GM19324 (cell line): ENCODE results near the gene SLC6A2.
"Not testable (repeated sequence)": the region's sequence is repeated elsewhere in the genome, so short reads cannot be mapped to it uniquely, and the experiment has no call there.

Experiments
- ATAC-seq: cut with Tn5 transposase; IDR thresholded peaks from one replicate; pipeline ENCODE4 v1.9.1; 2021; ENCODE audit warnings: mild to moderate bottlenecking, moderate library complexity; ENCODE audit not compliant: unreplicated experiment, low FRiP score

The SLC6A2 gene

GRCh38 chr16:55703003-55704001 lies 47.5 kb downstream of the SLC6A2 start:
- no peak for ATAC-seq

DNA sequence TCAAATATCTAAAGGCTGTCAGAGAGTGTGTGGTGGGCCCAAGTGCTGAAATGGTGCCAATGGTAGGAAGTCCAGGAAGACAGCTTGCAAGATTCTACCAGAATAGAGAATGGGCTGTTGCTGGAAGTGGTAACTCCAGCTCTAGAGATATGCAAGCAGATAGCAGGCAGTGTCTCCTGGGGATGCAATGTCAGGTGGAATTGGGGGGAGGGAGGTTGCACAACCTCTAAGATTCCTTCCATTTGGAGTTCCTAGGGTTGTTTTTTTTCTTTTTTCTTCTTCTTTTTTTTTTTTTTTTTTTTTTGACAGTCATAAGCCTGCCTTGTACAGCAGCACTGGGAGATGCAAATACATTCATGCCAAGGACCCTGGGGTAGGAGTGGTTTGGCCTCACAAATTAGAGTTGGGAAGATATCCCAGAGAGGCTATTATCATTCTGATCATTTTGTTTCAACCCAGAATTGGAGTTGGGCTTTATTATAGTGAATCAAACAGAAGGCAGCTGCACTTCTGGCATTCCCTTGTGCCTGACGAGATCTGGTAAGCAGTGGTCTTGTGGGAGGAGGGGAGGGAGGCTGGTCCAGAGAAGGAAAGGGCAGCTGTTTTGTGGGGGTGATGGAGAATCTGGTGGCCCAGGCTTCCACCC lies 51.1 kb downstream of the SLC6A2 start:
- ATAC-seq: no peak

GRCh38 chr16:55709801-55710200 lies 54.0 kb downstream of the SLC6A2 start:
- ATAC-seq: no peak

DNA sequence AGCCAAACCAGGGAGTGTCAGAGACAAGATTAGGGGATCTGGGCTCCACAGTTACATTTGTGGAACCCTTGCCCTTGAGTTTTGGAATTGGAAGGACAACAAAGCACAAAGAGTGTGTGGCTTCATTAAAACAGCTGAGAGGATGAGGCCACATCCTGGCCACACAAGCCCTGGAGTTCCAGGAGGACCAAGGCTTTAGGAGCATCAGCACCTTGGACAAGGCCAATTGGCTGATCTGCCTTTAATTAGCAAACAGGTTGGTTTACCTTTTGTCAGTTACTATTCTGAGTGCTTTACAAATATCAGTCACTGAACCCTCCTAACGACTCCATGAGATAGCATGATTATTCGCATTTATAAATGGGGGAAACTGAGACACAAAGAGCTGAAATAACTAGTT lies 54.7 kb downstream of the SLC6A2 start:
- ATAC-seq: no peak

DNA sequence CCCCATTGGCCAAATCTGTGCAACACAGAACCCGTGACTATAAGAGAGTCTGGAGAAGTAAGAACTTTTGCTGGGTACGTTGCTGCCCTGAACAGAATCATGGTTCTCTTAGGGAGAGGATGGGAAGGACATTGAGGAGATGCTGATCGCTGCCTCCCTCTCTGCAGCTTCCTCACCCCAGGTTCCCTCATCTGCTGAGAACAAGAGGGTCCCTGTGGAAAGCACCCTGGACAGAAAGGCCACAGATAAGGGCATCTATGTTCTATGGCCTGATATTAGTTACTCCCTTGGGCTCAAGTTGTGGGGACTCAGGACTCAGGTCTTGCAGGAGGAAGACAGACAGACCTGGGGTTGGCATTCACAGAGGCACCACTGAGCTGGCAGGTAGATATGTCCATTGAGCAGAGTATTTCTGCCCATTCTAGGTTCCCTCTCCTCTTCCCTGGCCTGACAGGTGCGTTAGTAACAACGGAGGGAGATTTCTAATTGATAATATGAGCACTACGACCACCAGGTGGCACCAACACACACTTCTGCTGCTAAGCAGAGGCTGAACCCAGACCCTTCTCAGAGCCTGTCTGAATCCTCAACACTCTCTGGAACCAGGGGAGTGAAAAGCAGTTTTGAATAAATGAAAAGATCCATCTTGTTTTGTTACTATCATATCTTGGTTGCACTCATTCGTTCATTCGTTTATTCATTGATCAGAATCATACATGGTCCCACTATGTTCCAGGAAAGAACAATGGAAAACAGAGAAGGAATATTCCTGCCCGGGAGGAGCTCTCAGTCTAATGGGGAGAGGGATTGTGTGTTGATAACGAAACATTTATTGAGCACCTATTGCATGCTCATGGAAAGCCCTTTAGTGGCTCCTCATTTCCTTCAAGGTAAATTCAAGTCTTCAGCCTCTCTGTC lies 56.4 kb downstream of the SLC6A2 start:
- ATAC-seq: peak; percentile 75

GRCh38 chr16:55713103-55713502 lies 57.3 kb downstream of the SLC6A2 start:
- ATAC-seq: no peak

DNA sequence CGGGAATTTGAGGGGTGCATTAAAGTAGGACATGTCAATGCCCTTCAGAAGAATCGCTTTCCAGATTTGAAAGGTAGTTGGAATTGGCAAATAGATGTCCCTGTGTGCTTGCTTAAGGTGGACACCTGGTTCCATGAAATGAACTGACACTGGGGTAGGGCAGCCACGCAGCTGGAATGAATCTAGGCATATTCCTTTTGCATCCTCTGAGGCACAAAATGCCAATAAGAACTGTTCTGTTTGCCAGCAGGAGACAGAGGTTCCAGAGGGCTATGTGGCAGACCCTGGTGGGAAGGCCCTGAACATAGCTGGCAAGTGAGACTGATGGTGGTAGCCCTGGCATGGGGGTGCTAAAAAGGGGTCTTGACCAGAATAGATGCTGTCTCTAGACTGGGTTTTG lies 61.5 kb downstream of the SLC6A2 start:
- no peak for ATAC-seq

GRCh38 chr16:55725055-55725777 lies 69.4 kb downstream of the SLC6A2 start:
- ATAC-seq: no peak

DNA sequence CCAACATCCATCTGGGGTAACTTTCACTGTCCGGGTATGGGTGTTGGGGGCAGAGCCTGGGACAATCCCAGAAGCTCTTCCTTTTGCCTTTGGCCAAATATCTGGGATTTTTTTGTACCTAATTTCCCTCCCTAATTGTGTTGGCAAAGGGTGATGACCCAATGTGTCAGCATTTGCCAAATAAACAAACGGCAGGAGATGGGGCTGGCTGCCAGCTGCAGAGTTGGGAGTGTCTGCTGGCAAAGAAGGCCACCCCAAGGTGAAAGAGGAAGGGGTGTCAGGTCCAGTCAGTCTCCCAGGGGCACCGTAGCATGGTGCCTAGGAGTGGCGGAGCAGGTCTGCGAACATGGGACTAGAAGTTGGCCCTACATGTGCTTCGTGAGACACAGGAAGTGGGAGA lies 73.0 kb downstream of the SLC6A2 start:
- ATAC-seq: no peak

DNA sequence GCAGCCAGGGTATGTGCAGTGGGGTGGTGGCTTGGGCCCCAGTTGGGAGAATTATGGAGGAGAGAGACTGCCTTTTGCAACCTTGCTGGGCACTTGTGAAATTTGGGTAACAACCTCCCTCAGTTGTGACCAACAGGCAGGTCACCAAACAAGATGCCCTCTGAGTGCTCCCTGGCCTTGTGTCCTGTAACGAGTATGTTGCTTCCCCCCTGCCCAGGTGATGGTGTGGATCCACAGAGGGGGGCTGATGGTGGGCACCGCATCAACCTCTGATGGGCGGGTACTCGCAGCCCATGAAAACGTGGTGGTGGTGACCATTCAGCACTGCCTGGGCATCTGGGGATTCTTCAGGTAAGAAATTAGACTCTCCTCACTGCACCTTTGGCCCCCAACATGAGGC lies 74.3 kb downstream of the SLC6A2 start:
- no peak for ATAC-seq

- no peak for ATAC-seq
These were observed 76.7 kb downstream of the SLC6A2 start for GRCh38 chr16:55732496-55732895.

DNA sequence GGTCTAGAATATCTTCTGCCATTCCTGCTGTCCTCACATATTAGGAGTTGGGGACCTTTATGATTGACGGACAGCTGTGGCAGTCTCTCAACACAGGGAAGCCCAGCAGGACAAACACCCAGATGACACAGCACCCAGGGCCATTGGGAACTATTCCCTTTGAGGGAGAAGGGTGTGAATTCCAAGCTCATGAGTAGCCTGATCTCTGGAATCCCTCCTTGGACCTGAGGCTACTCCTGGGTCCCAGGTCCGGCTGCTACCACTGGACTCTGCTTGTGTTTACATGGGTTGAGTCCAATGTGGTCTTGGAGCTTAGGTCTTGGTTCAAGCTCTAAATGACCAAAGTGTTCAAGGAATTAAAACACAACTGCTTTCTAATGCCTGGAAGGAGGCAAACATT lies 78.9 kb downstream of the SLC6A2 start:
- no peak for ATAC-seq

- ATAC-seq: no peak
These were observed 79.5 kb downstream of the SLC6A2 start for GRCh38 chr16:55735120-55735781.

- no peak for ATAC-seq
These were observed 80.9 kb downstream of the SLC6A2 start for GRCh38 chr16:55736671-55737070.

DNA sequence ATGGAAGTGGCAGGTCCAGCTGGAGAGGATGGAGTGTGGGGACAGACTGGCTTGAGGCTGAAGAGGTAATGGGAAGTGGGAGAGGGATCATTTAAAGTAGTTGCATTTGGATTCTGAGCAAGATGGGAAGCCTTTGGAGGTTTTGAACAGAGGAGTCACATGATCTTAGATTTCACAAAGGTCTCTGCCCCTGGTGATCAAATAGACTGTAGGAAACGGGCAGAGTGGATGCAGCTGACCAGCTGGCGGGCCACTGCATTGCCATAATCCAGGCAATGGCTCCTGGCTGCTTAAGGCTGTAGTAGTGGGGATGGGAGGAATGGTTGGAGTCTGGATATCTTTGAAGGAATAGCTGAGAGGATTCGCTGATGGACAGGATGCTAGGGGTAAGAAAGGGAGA lies 81.5 kb downstream of the SLC6A2 start:
- ATAC-seq: no peak

GRCh38 chr16:55737966-55738365 lies 82.2 kb downstream of the SLC6A2 start:
- no peak for ATAC-seq

DNA sequence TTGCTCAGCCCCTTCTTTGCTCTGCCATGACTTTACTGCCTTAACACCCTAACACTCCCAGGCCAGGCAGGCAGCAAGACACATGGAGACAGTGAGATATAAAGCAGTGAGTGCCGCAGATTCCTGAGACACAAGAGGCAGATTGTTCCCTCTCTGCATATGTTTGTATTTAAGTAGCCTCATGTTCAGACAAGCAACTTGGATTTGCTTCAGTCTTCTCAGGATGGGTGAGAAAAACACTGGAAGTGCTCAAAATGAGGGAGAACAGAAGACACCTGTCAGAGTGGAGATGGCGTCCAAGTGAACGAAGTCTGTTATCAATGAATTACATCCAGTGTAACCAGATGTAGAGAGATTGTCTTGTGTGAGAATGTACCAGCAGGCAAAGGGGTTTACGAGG lies 90.3 kb downstream of the SLC6A2 start:
- ATAC-seq: no peak

GRCh38 chr16:55747785-55748184 lies 92.0 kb downstream of the SLC6A2 start:
- ATAC-seq: no peak

DNA sequence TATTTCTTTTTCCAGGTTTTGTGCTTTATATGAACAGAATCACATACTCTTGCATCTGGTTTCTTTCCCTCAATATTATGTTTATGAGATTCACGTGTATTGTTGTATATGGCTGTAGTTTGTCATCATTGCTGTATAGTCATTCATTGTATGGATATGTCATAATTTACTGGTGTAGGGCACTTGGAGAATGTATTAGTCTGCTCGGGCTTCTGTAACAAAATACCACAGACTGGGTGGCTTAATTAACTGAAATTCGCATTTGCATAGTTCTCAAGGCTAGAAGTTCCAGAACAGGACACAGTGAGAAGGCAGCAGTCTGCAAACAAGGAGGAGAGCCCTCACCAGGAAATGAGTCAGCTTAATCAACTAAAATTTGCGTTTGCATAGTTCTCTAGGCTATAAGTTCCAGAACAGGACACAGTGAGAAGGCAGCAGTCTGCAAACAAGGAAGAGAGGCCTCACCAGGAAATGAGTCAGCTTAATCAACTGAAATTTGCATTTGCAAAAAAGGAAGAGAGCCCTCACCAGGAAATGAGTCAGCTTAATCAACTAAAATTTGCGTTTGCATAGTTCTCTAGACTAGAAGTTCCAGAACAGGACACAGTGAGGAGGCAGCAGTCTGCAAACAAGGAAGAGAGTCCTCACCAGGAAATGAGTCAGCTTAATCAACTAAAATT lies 96.8 kb downstream of the SLC6A2 start:
- ATAC-seq: not testable (repeated sequence)
